H1 (cell line): Measurements from ENCODE around the gene GAD2. TPM values are rescaled to one million over a fixed set of nuclear protein-coding genes. Genes with fewer than 3 reads are reported as not detected.

Source experiments
- CTCF ChIA-PET: fragments of 300-600 bp; sonication (Branson Sonifier 250); formaldehyde crosslinking; loops from one replicate; lab custom pipeline; 2021; ENCODE audit not compliant: partially characterized antibody; lab: Charles Lee
- POLR2A ChIA-PET: fragments of 300-600 bp; sonication (Branson Sonifier 250); formaldehyde crosslinking; loops from one replicate; lab custom pipeline; 2021; ENCODE audit warnings: inconsistent platforms; ENCODE audit not compliant: partially characterized antibody; lab: Charles Lee
- DNase-seq, 2 experiments: peaks; one replicate each; pipeline versions ENCODE4 v3.0.0 to v3.0.0-alpha.2; 2010 to 2022; ENCODE audit warnings: low spot score in 2 of 2, low read depth in 1 of 2, mixed read lengths in 1 of 2
- FAIRE-seq: peaks from 2 replicates; lab custom pipeline; 2011; peaks lifted over from hg19 to GRCh38; lab: Jason Lieb, UNC
- H2AFZ ChIP-seq: 2 replicates; pipeline ENCODE4 v1.8.1; 2012; ENCODE audit warnings: low read length, inconsistent platforms
- H2AK5ac ChIP-seq: 2 replicates; pipeline ENCODE4 v1.6.1; 2013; ENCODE audit warnings: low read depth, low read length
- H2BK120ac ChIP-seq: replicated peaks from 2 replicates; pipeline ENCODE3; 2013; ENCODE audit warnings: low read depth, low read length, inconsistent platforms
- H2BK12ac ChIP-seq: 2 replicates; pipeline ENCODE4 v1.6.1; 2013; ENCODE audit warnings: low read depth, low read length
- H2BK15ac ChIP-seq: 2 replicates; pipeline ENCODE4 v1.6.1; 2013; ENCODE audit warnings: low read length
- H2BK20ac ChIP-seq: 2 replicates; pipeline ENCODE4 v1.6.1; 2013; ENCODE audit warnings: low read length
- H2BK5ac ChIP-seq: 2 replicates; pipeline ENCODE4 v1.6.1; 2013; ENCODE audit warnings: low read depth, low read length
- H3K14ac ChIP-seq: 2 replicates; pipeline ENCODE4 v1.6.1; 2013; ENCODE audit warnings: inconsistent platforms; ENCODE audit not compliant: insufficient read length
- H3K18ac ChIP-seq: 2 replicates; pipeline ENCODE4 v1.6.1; 2013; ENCODE audit warnings: low read length; ENCODE audit errors: extremely low read depth
- H3K23ac ChIP-seq: 2 replicates; pipeline ENCODE4 v1.6.1; 2013; ENCODE audit warnings: inconsistent platforms; ENCODE audit not compliant: insufficient read length
- H3K23me2 ChIP-seq: 2 replicates; pipeline ENCODE4 v1.6.1; 2013; ENCODE audit warnings: low read depth, low read length
- H3K27ac ChIP-seq: 2 replicates; pipeline ENCODE4 v1.6.1; 2011; ENCODE audit warnings: low read depth, low read length, inconsistent platforms
- H3K27me3 ChIP-seq, 4 experiments: replicated peaks in 1 of 4; 1 replicate in 1 of 4; 2 replicates in 3 of 4; pipeline versions ENCODE4 v1.6.1 to v1.8.1; 2011 to 2013; ENCODE audit warnings: low read length in 3 of 4, mild to moderate bottlenecking in 3 of 4, inconsistent platforms in 2 of 4, mixed read lengths in 2 of 4, moderate library complexity in 1 of 4; ENCODE audit not compliant: control insufficient read depth in 3 of 4, insufficient read depth in 3 of 4; ENCODE audit errors: extremely low read depth in 1 of 4
- H3K36me3 ChIP-seq, 4 experiments: 2 replicates each; pipeline versions ENCODE4 v1.6.1 to v1.8.1; 2011 to 2013; ENCODE audit warnings: mild to moderate bottlenecking in 4 of 4, low read length in 3 of 4, moderate library complexity in 2 of 4, control low read depth in 1 of 4, inconsistent platforms in 1 of 4; ENCODE audit not compliant: insufficient read depth in 4 of 4, control insufficient read depth in 2 of 4
- H3K4ac ChIP-seq: replicated peaks from 2 replicates; pipeline ENCODE3; 2013; ENCODE audit warnings: low read length, low read depth, mixed read lengths, inconsistent platforms; ENCODE audit not compliant: insufficient read length
- H3K4me1 ChIP-seq, 4 experiments: replicated peaks in 1 of 4; 1 replicate in 1 of 4; 2 replicates in 3 of 4; pipeline versions ENCODE4 v1.6.1 to v1.8.1; 2011 to 2013; ENCODE audit warnings: low read length in 3 of 4, inconsistent platforms in 2 of 4, mixed read lengths in 1 of 4; ENCODE audit not compliant: insufficient read depth in 4 of 4, control insufficient read depth in 3 of 4
- H3K4me2 ChIP-seq, 2 experiments: 2 replicates each; pipeline versions ENCODE4 v1.6.1 to v1.8.1; 2011 to 2013; ENCODE audit warnings: low read depth in 2 of 2, low read length in 2 of 2, control low read depth in 1 of 2, inconsistent platforms in 1 of 2, mild to moderate bottlenecking in 1 of 2; ENCODE audit not compliant: insufficient read depth in 1 of 2
- H3K4me3 ChIP-seq, 4 experiments: fragments of 200-600, 300-600 bp in 1 of 4; sonication (generic), shearing (Covaris generic), sonication (Bioruptor Twin) in 1 of 4; 2 replicates each; pipeline versions ENCODE4 v1.5.1 to v1.8.1; 2011 to 2016; ENCODE audit warnings: low read length in 4 of 4, low read depth in 3 of 4, control low read depth in 2 of 4, inconsistent platforms in 2 of 4, mild to moderate bottlenecking in 2 of 4, mixed read lengths in 1 of 4, moderate library complexity in 1 of 4; ENCODE audit not compliant: insufficient read depth in 2 of 4; ENCODE audit errors: extremely low read depth in 1 of 4
- H3K56ac ChIP-seq: replicated peaks from 2 replicates; pipeline ENCODE3; 2013; ENCODE audit warnings: low read depth, mild to moderate bottlenecking, mixed read lengths, low read length, inconsistent platforms; ENCODE audit not compliant: insufficient read length
- H3K79me1 ChIP-seq: 2 replicates; pipeline ENCODE4 v1.6.1; 2013; ENCODE audit warnings: low read depth, low read length, control low read depth
- H3K79me2 ChIP-seq, 2 experiments: 2 replicates each; pipeline versions ENCODE4 v1.6.1 to v1.8.1; 2012 to 2013; ENCODE audit warnings: low read length in 2 of 2, mild to moderate bottlenecking in 2 of 2, inconsistent platforms in 1 of 2; ENCODE audit not compliant: insufficient read depth in 2 of 2, control insufficient read depth in 1 of 2
- H3K9ac ChIP-seq, 4 experiments: replicated peaks in 1 of 4; 1 replicate in 1 of 4; 2 replicates in 3 of 4; pipeline versions ENCODE4 v1.6.1 to v1.8.1; 2011 to 2013; ENCODE audit warnings: low read depth in 3 of 4, low read length in 3 of 4, control low read depth in 2 of 4, mild to moderate bottlenecking in 2 of 4, moderate library complexity in 2 of 4, inconsistent platforms in 1 of 4; ENCODE audit errors: extremely low read depth in 1 of 4
- H3K9me3 ChIP-seq, 2 experiments: 2 replicates each; pipeline versions ENCODE4 v1.6.1 to v1.8.1; 2012 to 2013; ENCODE audit warnings: mild to moderate bottlenecking in 2 of 2, moderate library complexity in 2 of 2, control low read depth in 1 of 2, inconsistent platforms in 1 of 2, low read depth in 1 of 2, low read length in 1 of 2, mixed read lengths in 1 of 2; ENCODE audit not compliant: insufficient read depth in 2 of 2
- H4K20me1 ChIP-seq, 2 experiments: replicated peaks in 1 of 2; 2 replicates each; pipeline versions ENCODE3 to v1.8.1; 2011 to 2013; ENCODE audit warnings: inconsistent platforms in 2 of 2, low read length in 2 of 2, mild to moderate bottlenecking in 1 of 2; ENCODE audit not compliant: insufficient read depth in 2 of 2, control insufficient read depth in 1 of 2
- H4K5ac ChIP-seq: 2 replicates; pipeline ENCODE4 v1.6.1; 2013; ENCODE audit warnings: low read length, low read depth, mixed read lengths, inconsistent platforms; ENCODE audit not compliant: insufficient read length
- H4K8ac ChIP-seq: 2 replicates; pipeline ENCODE4 v1.8.0; 2013; ENCODE audit warnings: mild to moderate bottlenecking, moderate library complexity, low read length, inconsistent platforms; ENCODE audit not compliant: insufficient read depth; ENCODE audit errors: extremely low read depth
- H4K91ac ChIP-seq: replicated peaks from 2 replicates; pipeline ENCODE3; 2013; ENCODE audit warnings: low read length, mixed read lengths, inconsistent platforms; ENCODE audit not compliant: insufficient read length
- EGR1 ChIP-seq: IDR thresholded peaks from 2 replicates; pipeline ENCODE4 v1.6.1; 2011; ENCODE audit warnings: low read depth, low read length, borderline replicate concordance
- RBBP5 ChIP-seq: IDR thresholded peaks from 2 replicates; pipeline ENCODE4 v1.7.1; 2012; ENCODE audit warnings: low read depth, mild to moderate bottlenecking, inconsistent platforms, low read length, moderate library complexity, borderline replicate concordance
- SIRT6 ChIP-seq: IDR thresholded peaks from one replicate; pipeline ENCODE4 v1.7.1; 2012; ENCODE audit warnings: low read length, inconsistent platforms
- WGBS, 2 experiments: shearing (Covaris generic) in 1 of 2; methylation state at CpG; one replicate each; pipeline versions ENCODE4 v1.1.6 to v1.1.7; 2013 to 2015; ENCODE audit warnings: low lambda C conversion rate in 2 of 2, mixed read lengths in 2 of 2, inconsistent platforms in 1 of 2, low coverage in 1 of 2, missing lambda C conversion rate in 1 of 2; ENCODE audit not compliant: insufficient replicate concordance in 2 of 2, insufficient coverage in 1 of 2, insufficient read length in 1 of 2; ENCODE audit errors: extremely low coverage in 1 of 2, missing lambda C conversion rate in 1 of 2; 5-methylcytosine and 5-hydroxymethylcytosine counted together
- polyA plus RNA-seq, 7 experiments: library from polyadenylated mRNA; depleted of rRNA in 3 of 7; stranded (reverse) in 5 of 7; unstranded in 2 of 7; fragments of >200 nt in 5 of 7; fragments of 200-250 nt in 2 of 7; gene quantifications; 1 replicate in 5 of 7; 2 replicates in 1 of 7; 4 replicates in 1 of 7; pipeline versions ENCODE4 v1.2.1 to v1.2.3, GENCODE V29; 2011 to 2013; ENCODE audit warnings: missing spikeins in 2 of 7, mixed read lengths in 2 of 7
- total RNA-seq: library from RNA; stranded (reverse); fragmentation: NEBNext Ultra II Directional; extraction: Animal tissue kit (Norgen Biotek cat#: 25700); gene quantifications from 2 replicates; pipeline ENCODE4 v1.2.1, GENCODE V29; 2021

GAD2 gene
- total and polyA plus RNA-seq, 2 of the 8 experiments (the other 6 are each of a cell fraction or from before 2014, with no cell fraction given): 0.30 to 0.47 TPM

GRCh38 chr10:26238378-26238777, 21.8 kb downstream of the GAD2 start:
- Histone ChIP-seq H4K8ac (no peak overlapping the region), H4K5ac (no peak overlapping the region), H3K79me1 (no peaks in the 10 kb centered on the region), H3K9me3 (no peaks in the 10 kb centered on the region), H3K4me3 (no peak overlapping the region), H3K79me2 (no peaks in the 10 kb centered on the region), H4K91ac (no peak overlapping the region), H4K20me1 (no peaks in the 10 kb centered on the region), H3K23ac (no peak overlapping the region), H3K23me2 (no peaks in the 10 kb centered on the region), H2BK120ac (no peak overlapping the region), H2BK20ac (no peak overlapping the region), H3K9ac (no peak overlapping the region), H3K4me1 (peaks cover 0 to 7% (median 2%) of the 10 kb centered on the region in 4 experiments; a peak in 2 of 7 replicates), H3K27me3 (no peaks in the 10 kb centered on the region), H3K14ac (no peak overlapping the region), H2BK15ac (no peak overlapping the region), H3K4me2 (no peak overlapping the region), H2AFZ (no peak overlapping the region), H3K56ac (no peak overlapping the region), H3K18ac (no peak overlapping the region), H2AK5ac (no peak overlapping the region), H3K27ac (no peak overlapping the region), H2BK12ac (no peak overlapping the region), H3K36me3 (no peaks in the 10 kb centered on the region), H3K4ac (no peak overlapping the region), H2BK5ac (no peak overlapping the region)
- POLR2A ChIA-PET: no interaction called here
- DNase-seq: no peak
- FAIRE-seq: no peak
- WGBS, 2 experiments: 72% methylated on average over 2 of the region's 2 CpGs; no CpG with 5 or more reads in 1 of the 2 experiments
- TF ChIP-seq SIRT6 (no peak), RBBP5 (no peak), EGR1 (no peak)
- CTCF ChIA-PET: interaction anchor here (0.9 to 1.2 kb wide), 4 partner anchors 17 to 480 kb away, joined by 3 to 4 read pairs (median 3); no protein-coding TSS in a partner anchor
